Right atrium auricular region (tissue), 2 donors: ENCODE results near the gene BANP. TPM values are rescaled to one million over a fixed set of nuclear protein-coding genes. Genes with fewer than 3 reads are reported as not detected.
"Not testable (repeated sequence)": the region's sequence is repeated elsewhere in the genome, so short reads cannot be mapped to it uniquely, and the experiment has no call there.

Source experiments
- DNase-seq: peaks from one replicate; pipeline ENCODE4 v3.0.0-alpha.2; 2019; ENCODE audit warnings: low spot score
- H3K27ac ChIP-seq, 2 donors: fragments of 200-600 bp; sonication (generic); 1 replicate in 1 of 2; 2 replicates in 1 of 2; pipeline ENCODE4 v1.5.1; 2016 to 2019
- H3K27me3 ChIP-seq, 2 donors: fragments of 200-600 bp; sonication (generic); one replicate each; pipeline versions ENCODE4 v1.5.1 to v1.6.0; 2017 to 2019
- H3K36me3 ChIP-seq: fragments of 200-600 bp; sonication (generic); one replicate; pipeline ENCODE4 v1.5.1; 2016
- H3K4me1 ChIP-seq, 2 donors: fragments of 200-600 bp; sonication (generic); one replicate each; pipeline versions ENCODE4 v1.5.1 to v1.6.0; 2017 to 2019
- H3K4me3 ChIP-seq, 2 donors: fragments of 200-600 bp; sonication (generic); 1 replicate in 1 of 2; 2 replicates in 1 of 2; pipeline ENCODE4 v1.5.1; 2017 to 2019; ENCODE audit warnings: mild to moderate bottlenecking in 1 of 2, moderate library complexity in 1 of 2
- H3K9me3 ChIP-seq, 2 donors: fragments of 200-600 bp; sonication (generic); one replicate each; pipeline ENCODE4 v1.5.1; 2019
- CTCF ChIP-seq, 2 donors: fragments of 200-600 bp; sonication (generic); IDR thresholded peaks; one replicate each; pipeline ENCODE4 v1.5.1; 2019; ENCODE audit warnings: antibody characterized with exemption in 2 of 2
- total RNA-seq, 2 donors: library from RNA; depleted of rRNA; stranded (reverse); fragments of >200 nt; gene quantifications; one replicate each; pipeline ENCODE4 v1.1.0, GENCODE V29; 2016

Gene BANP
- total RNA-seq, 2 donors from 2014 or later, result 10.4 to 14.4 TPM

GRCh38 chr16:88076211-88076931, 125.1 kb downstream of the BANP start:
- TF ChIP-seq CTCF (IDR thresholded peaks at IDR 0.05), result no peak
- no peak for DNase-seq
- no peaks in the 10 kb centered on the region for H3K27me3 ChIP-seq
- peak overlapping the region; percentile 65 to 82 for H3K27ac ChIP-seq
- peaks cover 24% of the 10 kb centered on the region for H3K36me3 ChIP-seq
- H3K4me1 ChIP-seq, result peaks cover 0 to 7% of the 10 kb centered on the region in 2 donors
- H3K9me3 ChIP-seq, result no peaks in the 10 kb centered on the region
- H3K4me3 ChIP-seq, result no peak overlapping the region

GRCh38 chr16:88076932-88077320, 125.7 kb downstream of the BANP start:
- Histone ChIP-seq H3K36me3 (peaks cover 20% of the 10 kb centered on the region), H3K27ac (peak overlapping the region; percentile 65 to 82)
- not testable (repeated sequence) for H3K27me3 ChIP-seq, H3K4me1 ChIP-seq, DNase-seq, H3K4me3 ChIP-seq, H3K9me3 ChIP-seq

GRCh38 chr16:88077328-88078108, 126.3 kb downstream of the BANP start:
- no peak for TF ChIP-seq CTCF (IDR thresholded peaks at IDR 0.05)
- no peak for DNase-seq
- Histone ChIP-seq H3K4me1 (peaks cover 0 to 7% of the 10 kb centered on the region in 2 donors), H3K4me3 (no peak overlapping the region), H3K27me3 (no peaks in the 10 kb centered on the region), H3K36me3 (peaks cover 14% of the 10 kb centered on the region), H3K27ac (peak overlapping the region; percentile 65 to 82), H3K9me3 (no peaks in the 10 kb centered on the region)

- Histone ChIP-seq H3K36me3 (peaks cover 9% of the 10 kb centered on the region), H3K4me1 (peaks cover 0 to 7% of the 10 kb centered on the region in 2 donors), H3K27ac (peak overlapping the region; percentile 65 to 82), H3K4me3 (no peak overlapping the region), H3K9me3 (no peaks in the 10 kb centered on the region), H3K27me3 (no peaks in the 10 kb centered on the region)
- no peak for TF ChIP-seq CTCF (IDR thresholded peaks at IDR 0.05)
- DNase-seq, result no peak
Measured at GRCh38 chr16:88078111-88078775, 127.0 kb downstream of the BANP start.

GRCh38 chr16:88083582-88083981, 132.3 kb downstream of the BANP start:
- H3K4me1 ChIP-seq, result no peaks in the 10 kb centered on the region
- H3K27ac ChIP-seq, result no peak overlapping the region
- no peaks in the 10 kb centered on the region for H3K36me3 ChIP-seq
- no peak overlapping the region for H3K4me3 ChIP-seq
- DNase-seq, result no peak
- TF ChIP-seq CTCF (IDR thresholded peaks at IDR 0.05), result no peak
- H3K27me3 ChIP-seq, result no peaks in the 10 kb centered on the region
- no peaks in the 10 kb centered on the region for H3K9me3 ChIP-seq

- no peak for TF ChIP-seq CTCF (IDR thresholded peaks at IDR 0.05)
- no peaks in the 10 kb centered on the region for H3K36me3 ChIP-seq
- H3K27me3 ChIP-seq, result no peaks in the 10 kb centered on the region
- H3K27ac ChIP-seq, result no peak overlapping the region
- no peaks in the 10 kb centered on the region for H3K9me3 ChIP-seq
- no peak overlapping the region for H3K4me3 ChIP-seq
- H3K4me1 ChIP-seq, result no peaks in the 10 kb centered on the region
- DNase-seq, result no peak
Measured at GRCh38 chr16:88084881-88085280, 133.6 kb downstream of the BANP start.
